Mesothelial cell of epicardium (in vitro differentiated cells): ENCODE data around the gene SLC12A7. TPM values are rescaled to one million over a fixed set of nuclear protein-coding genes. Genes with fewer than 3 reads are reported as not detected.

Experiments used
- DNase-seq, 2 experiments: peaks; one replicate each; pipeline ENCODE4 v3.0.0; 2021; ENCODE audit warnings: low spot score in 2 of 2; ENCODE audit not compliant: unreplicated experiment in 2 of 2
- H3K27ac Mint-ChIP-seq: 2 replicates; pipeline ENCODE4 v1.8.0; 2021; ENCODE audit warnings: mixed read lengths
- H3K27me3 Mint-ChIP-seq: 2 replicates; pipeline ENCODE4 v1.8.0; 2021; ENCODE audit warnings: low read depth, mixed read lengths
- H3K36me3 Mint-ChIP-seq: 2 replicates; pipeline ENCODE4 v1.8.0; 2021; ENCODE audit warnings: mixed read lengths
- H3K4me1 Mint-ChIP-seq: 2 replicates; pipeline ENCODE4 v1.8.0; 2021; ENCODE audit warnings: mixed read lengths
- H3K4me3 Mint-ChIP-seq: 2 replicates; pipeline ENCODE4 v1.8.0; 2021; ENCODE audit warnings: mild to moderate bottlenecking, moderate library complexity, mixed read lengths
- H3K9me3 Mint-ChIP-seq: 2 replicates; pipeline ENCODE4 v1.8.0; 2021; ENCODE audit warnings: mixed read lengths
- total RNA-seq: library from RNA; stranded (reverse); gene quantifications from 3 replicates; pipeline ENCODE4 v1.2.1, GENCODE V29; 2021
- TF ChIP-seq, protein P1 (sequence below): fragments of 200-600 bp; sonication (generic); IDR thresholded peaks from one replicate; pipeline ENCODE4 v1.5.0; 2021; ENCODE audit warnings: antibody characterized with exemption; ENCODE audit not compliant: unreplicated experiment

Gene SLC12A7
- total RNA-seq, 1 donor from 2014 or later, result 34.9 TPM

DNA sequence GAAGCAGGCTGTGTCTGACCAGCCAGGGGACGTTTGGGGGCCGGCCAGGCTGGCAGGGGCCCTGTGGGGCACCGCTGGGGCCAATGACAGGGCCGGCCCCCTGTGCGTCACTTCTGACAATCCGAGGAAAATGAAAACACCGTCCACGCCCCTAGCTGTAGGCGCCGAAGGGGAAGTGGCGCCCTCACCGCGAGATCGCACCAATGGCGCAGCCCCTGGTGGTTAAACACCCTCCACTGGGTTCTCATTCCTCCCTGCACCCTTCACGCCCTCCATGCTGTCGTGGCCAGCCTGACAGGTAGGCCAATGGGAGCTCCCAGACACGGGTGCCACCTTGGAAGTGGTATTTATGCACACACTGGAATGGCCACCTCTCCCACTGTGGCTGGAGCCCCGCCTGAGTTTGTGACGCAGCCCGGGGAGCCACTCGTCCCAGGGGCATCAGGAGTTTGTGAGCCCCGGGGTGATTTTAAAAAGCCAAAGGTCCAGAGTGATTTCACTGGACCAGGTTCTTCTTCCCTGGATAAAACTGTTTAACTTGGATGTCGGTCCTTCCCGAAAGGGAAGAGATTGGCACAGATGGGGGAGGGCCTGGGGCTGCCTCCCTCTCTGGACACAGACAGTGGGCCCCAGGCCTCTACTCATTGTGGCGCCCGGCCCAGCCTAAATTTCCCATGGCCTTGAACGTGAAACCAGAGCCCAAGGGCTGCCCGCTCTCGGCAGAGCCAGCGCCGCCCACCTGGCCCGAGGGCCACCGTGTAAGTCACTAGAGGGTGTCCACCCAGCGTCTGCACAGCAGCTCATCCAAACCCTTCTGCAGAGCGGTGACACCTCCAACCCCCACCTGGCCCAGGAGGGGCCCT is 53.5 kb downstream of the SLC12A7 start:
- no peaks in the 10 kb centered on the region for H3K27me3 Mint-ChIP-seq
- no peak overlapping the region for H3K27ac Mint-ChIP-seq
- no peak for DNase-seq
- no peaks in the 10 kb centered on the region for H3K4me1 Mint-ChIP-seq
- H3K9me3 Mint-ChIP-seq, result no peaks in the 10 kb centered on the region
- H3K4me3 Mint-ChIP-seq, result no peak overlapping the region
- H3K36me3 Mint-ChIP-seq, result peaks cover 4% of the 10 kb centered on the region
- TF ChIP-seq, protein P1, sequence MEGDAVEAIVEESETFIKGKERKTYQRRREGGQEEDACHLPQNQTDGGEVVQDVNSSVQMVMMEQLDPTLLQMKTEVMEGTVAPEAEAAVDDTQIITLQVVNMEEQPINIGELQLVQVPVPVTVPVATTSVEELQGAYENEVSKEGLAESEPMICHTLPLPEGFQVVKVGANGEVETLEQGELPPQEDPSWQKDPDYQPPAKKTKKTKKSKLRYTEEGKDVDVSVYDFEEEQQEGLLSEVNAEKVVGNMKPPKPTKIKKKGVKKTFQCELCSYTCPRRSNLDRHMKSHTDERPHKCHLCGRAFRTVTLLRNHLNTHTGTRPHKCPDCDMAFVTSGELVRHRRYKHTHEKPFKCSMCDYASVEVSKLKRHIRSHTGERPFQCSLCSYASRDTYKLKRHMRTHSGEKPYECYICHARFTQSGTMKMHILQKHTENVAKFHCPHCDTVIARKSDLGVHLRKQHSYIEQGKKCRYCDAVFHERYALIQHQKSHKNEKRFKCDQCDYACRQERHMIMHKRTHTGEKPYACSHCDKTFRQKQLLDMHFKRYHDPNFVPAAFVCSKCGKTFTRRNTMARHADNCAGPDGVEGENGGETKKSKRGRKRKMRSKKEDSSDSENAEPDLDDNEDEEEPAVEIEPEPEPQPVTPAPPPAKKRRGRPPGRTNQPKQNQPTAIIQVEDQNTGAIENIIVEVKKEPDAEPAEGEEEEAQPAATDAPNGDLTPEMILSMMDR, result no peak

- no peak overlapping the region for H3K27ac Mint-ChIP-seq
- peaks cover 4% of the 10 kb centered on the region for H3K36me3 Mint-ChIP-seq
- no peaks in the 10 kb centered on the region for H3K9me3 Mint-ChIP-seq
- DNase-seq, result no peak
- no peak overlapping the region for H3K4me3 Mint-ChIP-seq
- TF ChIP-seq, protein P1, result no peak
- no peaks in the 10 kb centered on the region for H3K4me1 Mint-ChIP-seq
- no peaks in the 10 kb centered on the region for H3K27me3 Mint-ChIP-seq
Measured at GRCh38 chr5:1057485-1058082, 54.3 kb downstream of the SLC12A7 start.

- no peaks in the 10 kb centered on the region for H3K9me3 Mint-ChIP-seq
- TF ChIP-seq, protein P1, result no peak
- no peaks in the 10 kb centered on the region for H3K4me1 Mint-ChIP-seq
- no peak for DNase-seq
- peaks cover 2% of the 10 kb centered on the region for H3K36me3 Mint-ChIP-seq
- H3K4me3 Mint-ChIP-seq, result no peak overlapping the region
- H3K27ac Mint-ChIP-seq, result no peak overlapping the region
- H3K27me3 Mint-ChIP-seq, result no peaks in the 10 kb centered on the region
Measured at GRCh38 chr5:1056611-1057484, 55.0 kb downstream of the SLC12A7 start.

DNA sequence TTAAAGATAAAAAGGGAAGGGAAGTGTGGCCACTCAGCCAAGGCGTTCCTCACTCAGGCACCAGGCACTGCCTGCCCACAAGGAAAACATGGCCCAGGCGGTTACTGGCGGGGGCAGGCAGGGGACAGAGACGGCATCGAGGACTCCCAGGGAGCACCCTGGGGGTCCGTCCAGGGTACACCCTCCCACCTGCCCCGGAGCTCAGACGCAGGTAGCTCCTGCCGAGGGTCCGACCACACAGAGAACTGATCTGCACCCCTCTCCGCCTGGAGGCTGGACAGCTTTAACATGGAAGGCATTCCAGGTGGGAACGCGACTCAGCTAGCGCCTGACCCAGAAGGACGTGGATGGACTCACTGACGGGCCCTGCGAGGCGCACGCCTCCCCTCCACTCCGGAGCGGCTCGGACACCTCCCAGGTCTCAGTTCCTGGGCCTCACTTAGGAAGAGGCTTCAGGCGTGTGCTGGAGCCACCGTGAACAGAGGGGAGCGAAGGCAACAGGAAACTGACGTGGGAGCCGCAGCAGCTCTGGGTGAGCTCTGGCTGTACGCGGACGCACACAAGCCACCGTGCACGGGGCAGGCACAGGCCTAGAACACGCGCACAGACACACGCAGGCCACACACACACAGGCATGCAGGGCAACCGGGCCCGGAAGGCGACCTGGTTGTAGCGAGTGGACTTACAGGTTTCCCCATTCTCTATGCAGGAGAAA is 55.8 kb downstream of the SLC12A7 start:
- DNase-seq, result no peak
- Mint-ChIP-seq H3K4me1 (no peaks in the 10 kb centered on the region), H3K27ac (peak overlapping the region; percentile 80), H3K4me3 (no peak overlapping the region), H3K36me3 (peaks cover 2% of the 10 kb centered on the region), H3K27me3 (no peaks in the 10 kb centered on the region), H3K9me3 (no peaks in the 10 kb centered on the region)
- TF ChIP-seq, protein P1, result no peak
